Tibial artery (tissue), 4 donors: ENCODE measurements around the gene ABHD16B.
A peak's percentile ranks its signal among the peaks of the same experiment; 100 is the strongest.

Experiments used
- DNase-seq, 2 donors: peaks; one replicate each; pipeline ENCODE4 v3.0.0-alpha.2; 2019
- H3K27ac ChIP-seq, 2 donors: fragments of 200-600 bp; sonication (generic) in 1 of 2; 1 replicate in 1 of 2; 2 replicates in 1 of 2; pipeline ENCODE4 v1.5.1; 2018 to 2019; ENCODE audit warnings: mild to moderate bottlenecking in 1 of 2
- H3K27me3 ChIP-seq, 2 donors: fragments of 200-600 bp; sonication (generic) in 1 of 2; one replicate each; pipeline versions ENCODE4 v1.5.1 to v1.6.0; 2016 to 2019
- H3K36me3 ChIP-seq, 3 donors: fragments of 200-600 bp; sonication (generic) in 2 of 3; one replicate each; pipeline ENCODE4 v1.5.1; 2016 to 2019; ENCODE audit warnings: mild to moderate bottlenecking in 2 of 3
- H3K4me1 ChIP-seq, 4 donors: fragments of 200-600 bp; sonication (generic) in 2 of 4; 1 replicate in 3 of 4; 2 replicates in 1 of 4; pipeline ENCODE4 v1.5.1; 2016 to 2019
- H3K4me3 ChIP-seq, 2 donors: fragments of 200-600 bp; sonication (generic) in 1 of 2; 1 replicate in 1 of 2; 2 replicates in 1 of 2; pipeline ENCODE4 v1.5.1; 2018 to 2019; ENCODE audit warnings: mild to moderate bottlenecking in 2 of 2
- H3K9me3 ChIP-seq, 3 donors: fragments of 200-600 bp; sonication (generic) in 1 of 3; one replicate each; pipeline ENCODE4 v1.5.1; 2016 to 2019
- intact Hi-C: fragments of 100-400 bp; cut with DNase I; formaldehyde crosslinking; loops from one replicate; pipeline ENCODE4 v1.15.0; 2023; ENCODE audit warnings: low total_unique reads
- TF ChIP-seq, protein P1 (sequence below), 2 experiments: fragments of 200-600 bp in 1 of 2; fragments of 450-650 bp in 1 of 2; IDR thresholded peaks; one replicate each; pipeline ENCODE4 v1.5.1; 2017 to 2019; ENCODE audit warnings: antibody characterized with exemption in 2 of 2, mild to moderate bottlenecking in 1 of 2, moderate library complexity in 1 of 2

The ABHD16B gene

GRCh38 chr20:63859166-63859699 is 2.1 kb upstream of the ABHD16B start:
- Histone ChIP-seq H3K36me3 (peaks cover 0 to 17% (median 9%) of the 10 kb centered on the region in 3 donors), H3K27me3 (peaks cover 0 to 46% of the 10 kb centered on the region in 2 donors), H3K4me1 (peaks cover 0 to 55% (median 23%) of the 10 kb centered on the region in 4 donors), H3K4me3 (no peak overlapping the region), H3K9me3 (no peaks in the 10 kb centered on the region), H3K27ac (no peak overlapping the region)
- TF ChIP-seq, protein P1, sequence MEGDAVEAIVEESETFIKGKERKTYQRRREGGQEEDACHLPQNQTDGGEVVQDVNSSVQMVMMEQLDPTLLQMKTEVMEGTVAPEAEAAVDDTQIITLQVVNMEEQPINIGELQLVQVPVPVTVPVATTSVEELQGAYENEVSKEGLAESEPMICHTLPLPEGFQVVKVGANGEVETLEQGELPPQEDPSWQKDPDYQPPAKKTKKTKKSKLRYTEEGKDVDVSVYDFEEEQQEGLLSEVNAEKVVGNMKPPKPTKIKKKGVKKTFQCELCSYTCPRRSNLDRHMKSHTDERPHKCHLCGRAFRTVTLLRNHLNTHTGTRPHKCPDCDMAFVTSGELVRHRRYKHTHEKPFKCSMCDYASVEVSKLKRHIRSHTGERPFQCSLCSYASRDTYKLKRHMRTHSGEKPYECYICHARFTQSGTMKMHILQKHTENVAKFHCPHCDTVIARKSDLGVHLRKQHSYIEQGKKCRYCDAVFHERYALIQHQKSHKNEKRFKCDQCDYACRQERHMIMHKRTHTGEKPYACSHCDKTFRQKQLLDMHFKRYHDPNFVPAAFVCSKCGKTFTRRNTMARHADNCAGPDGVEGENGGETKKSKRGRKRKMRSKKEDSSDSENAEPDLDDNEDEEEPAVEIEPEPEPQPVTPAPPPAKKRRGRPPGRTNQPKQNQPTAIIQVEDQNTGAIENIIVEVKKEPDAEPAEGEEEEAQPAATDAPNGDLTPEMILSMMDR (IDR thresholded peaks at IDR 0.05): no peak
- intact Hi-C loops: no loop called here
- DNase-seq: no peak

- peaks cover 0 to 46% (median 14%) of the 10 kb centered on the region in 4 donors for H3K4me1 ChIP-seq
- DNase-seq: no peak
Observed at GRCh38 chr20:63860325-63861051, 810 bp upstream of the ABHD16B start.

DNA sequence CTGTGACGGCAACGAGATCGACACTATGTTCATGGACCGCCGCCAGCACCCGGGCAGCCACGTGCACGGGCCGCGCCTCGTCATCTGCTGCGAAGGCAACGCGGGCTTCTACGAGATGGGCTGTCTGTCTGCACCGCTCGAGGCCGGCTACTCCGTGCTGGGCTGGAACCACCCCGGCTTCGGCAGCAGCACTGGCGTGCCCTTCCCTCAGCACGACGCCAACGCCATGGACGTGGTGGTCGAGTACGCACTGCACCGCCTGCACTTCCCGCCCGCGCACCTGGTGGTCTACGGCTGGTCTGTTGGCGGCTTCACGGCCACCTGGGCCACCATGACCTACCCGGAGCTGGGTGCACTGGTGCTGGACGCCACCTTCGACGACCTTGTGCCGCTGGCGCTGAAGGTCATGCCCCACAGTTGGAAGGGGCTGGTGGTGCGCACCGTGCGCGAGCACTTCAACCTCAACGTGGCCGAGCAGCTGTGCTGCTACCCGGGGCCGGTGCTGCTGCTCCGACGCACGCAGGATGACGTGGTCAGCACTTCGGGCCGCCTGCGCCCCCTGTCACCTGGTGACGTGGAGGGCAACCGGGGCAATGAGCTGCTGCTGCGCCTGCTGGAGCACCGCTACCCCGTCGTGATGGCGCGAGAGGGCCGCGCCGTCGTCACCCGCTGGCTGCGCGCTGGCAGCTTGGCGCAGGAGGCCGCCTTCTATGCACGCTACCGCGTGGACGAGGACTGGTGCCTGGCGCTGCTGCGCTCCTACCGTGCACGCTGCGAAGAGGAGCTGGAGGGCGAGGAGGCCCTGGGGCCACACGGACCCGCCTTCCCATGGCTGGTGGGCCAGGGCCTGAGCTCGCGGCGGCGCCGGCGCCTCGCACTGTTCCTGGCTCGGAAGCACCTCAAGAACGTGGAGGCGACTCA is 943 bp downstream of the ABHD16B start:
- Histone ChIP-seq H3K36me3 (peaks cover 0 to 17% (median 9%) of the 10 kb centered on the region in 3 donors), H3K27me3 (peaks cover 0 to 17% of the 10 kb centered on the region in 2 donors), H3K9me3 (no peaks in the 10 kb centered on the region), H3K4me1 (peaks cover 0 to 54% (median 25%) of the 10 kb centered on the region in 4 donors), H3K4me3 (no peak overlapping the region), H3K27ac (no peak overlapping the region)
- intact Hi-C loops: loop anchor here (5.0 to 10.0 kb wide), 4 partner anchors 75 to 327 kb away; partner anchors contain the start of genes GMEB2, LIME1, PTK6 and SLC2A4RG
- DNase-seq: no peak
- TF ChIP-seq, protein P1 (IDR thresholded peaks at IDR 0.05): no peak

More at GRCh38 chr20:63860325-63861051, 810 bp upstream of the ABHD16B start:
- no peak overlapping the region for H3K4me3 ChIP-seq
- intact Hi-C loops: loop anchor here (5.0 to 10.0 kb wide), 4 partner anchors 73 to 326 kb away; partner anchors contain the start of genes GMEB2, LIME1, PTK6 and SLC2A4RG
- peaks cover 0 to 34% of the 10 kb centered on the region in 2 donors for H3K27me3 ChIP-seq
- peaks cover 0 to 17% (median 9%) of the 10 kb centered on the region in 3 donors for H3K36me3 ChIP-seq
- H3K9me3 ChIP-seq: no peaks in the 10 kb centered on the region
- TF ChIP-seq, protein P1 (IDR thresholded peaks at IDR 0.05): no peak
- no peak overlapping the region for H3K27ac ChIP-seq

DNA sequence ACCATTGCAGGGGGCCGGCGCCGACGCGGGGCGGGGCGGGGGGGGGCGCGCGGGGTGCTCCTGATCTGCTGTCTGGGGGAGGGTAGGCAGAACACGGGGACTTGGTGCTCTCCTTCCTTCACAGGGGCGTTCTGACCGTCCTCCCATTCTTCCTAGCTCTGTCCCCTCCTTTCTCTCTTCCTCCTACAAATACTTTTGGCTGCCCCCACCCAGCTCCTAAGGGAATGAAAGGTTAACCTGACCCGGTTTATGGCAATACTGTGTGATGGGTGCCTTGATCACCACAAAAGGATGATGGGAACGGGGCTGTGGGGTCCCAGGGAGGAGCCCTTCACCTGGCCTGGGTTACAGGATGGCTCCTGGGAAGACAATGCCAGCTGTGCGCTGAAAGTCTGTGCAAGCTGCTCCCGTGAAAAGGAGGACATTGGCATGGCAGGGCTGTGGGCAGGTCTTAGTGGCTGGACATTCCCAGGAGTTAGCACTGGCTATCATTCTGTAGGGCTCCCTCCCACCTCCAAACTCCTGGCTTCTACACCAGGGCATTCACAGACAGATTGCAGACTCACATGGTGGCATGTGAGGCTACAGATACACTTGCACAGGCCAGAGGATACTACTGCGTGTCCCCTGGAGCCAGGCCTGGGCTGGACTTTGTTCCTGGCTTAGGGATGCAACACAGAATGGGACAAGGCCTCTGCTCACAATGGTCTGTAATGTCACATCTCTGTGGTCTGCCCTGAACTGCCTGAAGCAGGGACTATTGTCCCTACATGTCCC is 1.9 kb downstream of the ABHD16B start:
- Histone ChIP-seq H3K9me3 (no peaks in the 10 kb centered on the region), H3K36me3 (peaks cover 0 to 20% (median 9%) of the 10 kb centered on the region in 3 donors), H3K4me3 (peak overlapping the region; percentile 81 to 98), H3K27me3 (peaks cover 0 to 7% of the 10 kb centered on the region in 2 donors), H3K27ac (peak overlapping the region; percentile 88 to 99), H3K4me1 (peaks cover 0 to 53% (median 26%) of the 10 kb centered on the region in 4 donors)
- TF ChIP-seq, protein P1 (IDR thresholded peaks at IDR 0.05): no peak
- intact Hi-C loops: loop anchor here (5.0 to 10.0 kb wide), 4 partner anchors 76 to 328 kb away; partner anchors contain the start of genes GMEB2, LIME1, PTK6 and SLC2A4RG
- no peak for DNase-seq
